Peyer's patch (tissue), 4 donors: Measurements from ENCODE around the gene OR5H1.

Experiments used
- POLR2A ChIP-seq, 2 donors: fragments of 450-650 bp; IDR thresholded peaks; one replicate each; pipeline ENCODE4 v1.5.1; 2017; ENCODE audit warnings: antibody characterized with exemption in 2 of 2, mild to moderate bottlenecking in 2 of 2, moderate library complexity in 2 of 2
- TF ChIP-seq, protein P1 (sequence below), 6 experiments: fragments of 450-650 bp in 4 of 6; fragments of 200-600 bp in 2 of 6; sonication (generic) in 1 of 6; IDR thresholded peaks; one replicate each; pipeline ENCODE4 v1.5.1; 2017 to 2019; ENCODE audit warnings: antibody characterized with exemption in 6 of 6, mild to moderate bottlenecking in 3 of 6, moderate library complexity in 1 of 6

- TF ChIP-seq, protein P1, sequence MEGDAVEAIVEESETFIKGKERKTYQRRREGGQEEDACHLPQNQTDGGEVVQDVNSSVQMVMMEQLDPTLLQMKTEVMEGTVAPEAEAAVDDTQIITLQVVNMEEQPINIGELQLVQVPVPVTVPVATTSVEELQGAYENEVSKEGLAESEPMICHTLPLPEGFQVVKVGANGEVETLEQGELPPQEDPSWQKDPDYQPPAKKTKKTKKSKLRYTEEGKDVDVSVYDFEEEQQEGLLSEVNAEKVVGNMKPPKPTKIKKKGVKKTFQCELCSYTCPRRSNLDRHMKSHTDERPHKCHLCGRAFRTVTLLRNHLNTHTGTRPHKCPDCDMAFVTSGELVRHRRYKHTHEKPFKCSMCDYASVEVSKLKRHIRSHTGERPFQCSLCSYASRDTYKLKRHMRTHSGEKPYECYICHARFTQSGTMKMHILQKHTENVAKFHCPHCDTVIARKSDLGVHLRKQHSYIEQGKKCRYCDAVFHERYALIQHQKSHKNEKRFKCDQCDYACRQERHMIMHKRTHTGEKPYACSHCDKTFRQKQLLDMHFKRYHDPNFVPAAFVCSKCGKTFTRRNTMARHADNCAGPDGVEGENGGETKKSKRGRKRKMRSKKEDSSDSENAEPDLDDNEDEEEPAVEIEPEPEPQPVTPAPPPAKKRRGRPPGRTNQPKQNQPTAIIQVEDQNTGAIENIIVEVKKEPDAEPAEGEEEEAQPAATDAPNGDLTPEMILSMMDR (IDR thresholded peaks at IDR 0.05): no peak
- no peak for TF ChIP-seq POLR2A (IDR thresholded peaks at IDR 0.05)
These were observed 20.7 kb downstream of the OR5H1 start for GRCh38 chr3:98151241-98151640.
